ENCODE results near the gene C1QL1. TPM values are rescaled to one million over a fixed set of nuclear protein-coding genes. Genes with fewer than 3 reads are reported as not detected.

The C1QL1 gene
- total RNA-seq, 1 donor from 2014 or later, result 37.0 TPM

- H3K4me3 Mint-ChIP-seq (ENCODE audit: low read depth), result no peak overlapping the region
- H3K4me1 Mint-ChIP-seq (ENCODE audit: low read depth), result no peaks in the 10 kb centered on the region
- H3K27me3 Mint-ChIP-seq, result peaks cover 35% of the 10 kb centered on the region
- H3K36me3 Mint-ChIP-seq (ENCODE audit: insufficient read depth), result no peaks in the 10 kb centered on the region
- H3K9me3 Mint-ChIP-seq (ENCODE audit: low read depth), result no peaks in the 10 kb centered on the region
- TF ChIP-seq CTCF (IDR thresholded peaks at IDR 0.05; ENCODE audit: unreplicated experiment), result no peak
- no peak overlapping the region for H3K27ac Mint-ChIP-seq
- no peak for DNase-seq (ENCODE audit: low spot score, unreplicated experiment)
These were observed 8.1 kb downstream of the C1QL1 start for GRCh38 chr17:44959821-44960531.

- no peaks in the 10 kb centered on the region for H3K4me1 Mint-ChIP-seq (ENCODE audit: low read depth)
- no peaks in the 10 kb centered on the region for H3K9me3 Mint-ChIP-seq (ENCODE audit: low read depth)
- no peak overlapping the region for H3K27ac Mint-ChIP-seq
- no peak for DNase-seq (ENCODE audit: low spot score, unreplicated experiment)
- TF ChIP-seq CTCF (IDR thresholded peaks at IDR 0.05; ENCODE audit: unreplicated experiment), result no peak
- no peaks in the 10 kb centered on the region for H3K36me3 Mint-ChIP-seq (ENCODE audit: insufficient read depth)
- H3K27me3 Mint-ChIP-seq, result peaks cover 22% of the 10 kb centered on the region
- H3K4me3 Mint-ChIP-seq (ENCODE audit: low read depth), result no peak overlapping the region
These were observed 10.8 kb downstream of the C1QL1 start for GRCh38 chr17:44956998-44957981.

- Mint-ChIP-seq H3K27me3 (peaks cover 26% of the 10 kb centered on the region), H3K9me3 (ENCODE audit: low read depth) (no peaks in the 10 kb centered on the region), H3K27ac (no peak overlapping the region), H3K4me3 (ENCODE audit: low read depth) (no peak overlapping the region), H3K4me1 (ENCODE audit: low read depth) (no peaks in the 10 kb centered on the region), H3K36me3 (ENCODE audit: insufficient read depth) (no peaks in the 10 kb centered on the region)
- TF ChIP-seq CTCF (IDR thresholded peaks at IDR 0.05; ENCODE audit: unreplicated experiment), result no peak
- no peak for DNase-seq (ENCODE audit: low spot score, unreplicated experiment)
These were observed 12.3 kb downstream of the C1QL1 start for GRCh38 chr17:44955674-44956425.

GRCh38 chr17:44952946-44953475 is 15.1 kb downstream of the C1QL1 start:
- no peaks in the 10 kb centered on the region for H3K36me3 Mint-ChIP-seq (ENCODE audit: insufficient read depth)
- H3K27me3 Mint-ChIP-seq, result peaks cover 23% of the 10 kb centered on the region
- no peaks in the 10 kb centered on the region for H3K4me1 Mint-ChIP-seq (ENCODE audit: low read depth)
- no peak overlapping the region for H3K27ac Mint-ChIP-seq
- no peak for DNase-seq (ENCODE audit: low spot score, unreplicated experiment)
- no peaks in the 10 kb centered on the region for H3K9me3 Mint-ChIP-seq (ENCODE audit: low read depth)
- no peak for TF ChIP-seq CTCF (IDR thresholded peaks at IDR 0.05; ENCODE audit: unreplicated experiment)
- H3K4me3 Mint-ChIP-seq (ENCODE audit: low read depth), result no peak overlapping the region
